ENCODE data around the gene SERP2. TPM values are rescaled to one million over a fixed set of nuclear protein-coding genes. Genes with fewer than 3 reads are reported as not detected.

Gene SERP2
- total RNA-seq, 1 experiment from 2014 or later: not detected

DNA sequence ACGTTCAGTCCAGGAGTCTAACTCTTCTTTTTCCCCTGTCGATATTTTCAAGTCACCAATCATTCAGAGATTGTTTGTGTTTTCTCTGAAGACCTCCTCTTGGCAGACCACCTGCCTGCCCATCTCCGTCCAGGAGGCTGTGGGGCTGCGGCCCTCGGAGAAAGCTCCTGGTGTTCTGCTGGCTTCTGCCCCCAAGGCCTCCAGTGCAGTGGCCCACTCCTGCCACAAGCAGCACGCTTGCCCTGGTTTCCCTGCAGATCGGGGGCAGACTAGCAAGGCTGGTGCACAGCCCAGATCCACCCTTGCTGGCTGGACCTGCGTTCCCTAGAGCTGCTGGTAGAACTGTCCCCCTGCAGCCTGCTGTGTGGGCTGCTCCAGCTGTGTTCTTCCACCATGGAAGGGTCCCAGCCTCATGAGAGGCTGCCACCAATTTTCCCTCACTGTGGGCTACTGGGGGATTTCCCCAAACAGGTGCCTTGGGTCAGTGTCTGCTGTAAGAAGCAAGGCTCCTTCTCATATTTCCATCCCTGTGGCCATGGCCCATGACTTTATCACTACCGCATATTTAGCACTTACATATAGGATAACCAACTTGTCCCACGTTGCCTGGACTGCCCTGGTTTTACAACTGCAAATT is 43.6 kb upstream of the SERP2 start:
- Histone ChIP-seq H3K4me1 (ENCODE audit: control insufficient read depth in 1 of 2, insufficient read depth in 2 of 2, low read length in 2 of 2) (peaks cover 7 to 17% of the 10 kb centered on the region in 2 experiments; a peak in 3 of 4 replicates), H3K27me3 (ENCODE audit: insufficient read depth, low read length) (no peaks in the 10 kb centered on the region), H3K4me2 (ENCODE audit: low read length) (no peak overlapping the region), H4K20me1 (ENCODE audit: insufficient read depth) (no peaks in the 10 kb centered on the region), H3K79me2 (ENCODE audit: insufficient read depth, low read length) (no peaks in the 10 kb centered on the region), H3K9me2 (ENCODE audit: insufficient read depth) (no peaks in the 10 kb centered on the region), H2AFZ (ENCODE audit: low read depth, low read length, poor library complexity, severe bottlenecking) (no peak overlapping the region), H3K36me3 (ENCODE audit: control insufficient read depth in 1 of 2, insufficient read depth in 2 of 2, low read length in 2 of 2) (no peaks in the 10 kb centered on the region), H3K4me3 (replicated peaks in 1 of 2; ENCODE audit: low read depth in 1 of 2, low read length in 2 of 2) (no peak overlapping the region), H3K9me3 (ENCODE audit: control insufficient read depth in 1 of 2, insufficient read depth in 1 of 2, low read depth in 1 of 2, low read length in 2 of 2) (no peaks in the 10 kb centered on the region), H3K27ac (ENCODE audit: low read depth, low read length) (no peak overlapping the region), H3K9ac (ENCODE audit: low read length) (no peak overlapping the region)
- intact Hi-C loops (cut with micrococcal nuclease): no loop called here
- BruUV-seq (replicated peaks): no TSS peak
- CTCF ChIA-PET: no interaction called here
- RAD21 ChIA-PET (ENCODE audit: low non-redundant PET in 1 of 2, low total read pairs in 2 of 2, uncharacterized antibody in 2 of 2, unreplicated experiment in 2 of 2): no interaction called here
- no peak for ATAC-seq
- DNase-seq (ENCODE audit: low read depth, low spot score): no peak
- POLR2A ChIA-PET: no interaction called here
- TF ChIP-seq, protein P1, sequence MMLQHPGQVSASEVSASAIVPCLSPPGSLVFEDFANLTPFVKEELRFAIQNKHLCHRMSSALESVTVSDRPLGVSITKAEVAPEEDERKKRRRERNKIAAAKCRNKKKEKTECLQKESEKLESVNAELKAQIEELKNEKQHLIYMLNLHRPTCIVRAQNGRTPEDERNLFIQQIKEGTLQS (IDR thresholded peaks at IDR 0.05): no peak
- TF ChIP-seq FOSL1 (IDR thresholded peaks at IDR 0.05; ENCODE audit: low read depth) (no peak), SRF (IDR thresholded peaks at IDR 0.05; ENCODE audit: low read depth) (no peak), JUND (IDR thresholded peaks at IDR 0.05) (no peak), CBX3 (IDR thresholded peaks at IDR 0.05; ENCODE audit: low read depth) (no peak), EZH2 (IDR thresholded peaks at IDR 0.05) (no peak)
- TF ChIP-seq, protein P2, sequence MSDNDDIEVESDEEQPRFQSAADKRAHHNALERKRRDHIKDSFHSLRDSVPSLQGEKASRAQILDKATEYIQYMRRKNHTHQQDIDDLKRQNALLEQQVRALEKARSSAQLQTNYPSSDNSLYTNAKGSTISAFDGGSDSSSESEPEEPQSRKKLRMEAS (IDR thresholded peaks at IDR 0.05): no peak
- TF ChIP-seq, protein P3, sequence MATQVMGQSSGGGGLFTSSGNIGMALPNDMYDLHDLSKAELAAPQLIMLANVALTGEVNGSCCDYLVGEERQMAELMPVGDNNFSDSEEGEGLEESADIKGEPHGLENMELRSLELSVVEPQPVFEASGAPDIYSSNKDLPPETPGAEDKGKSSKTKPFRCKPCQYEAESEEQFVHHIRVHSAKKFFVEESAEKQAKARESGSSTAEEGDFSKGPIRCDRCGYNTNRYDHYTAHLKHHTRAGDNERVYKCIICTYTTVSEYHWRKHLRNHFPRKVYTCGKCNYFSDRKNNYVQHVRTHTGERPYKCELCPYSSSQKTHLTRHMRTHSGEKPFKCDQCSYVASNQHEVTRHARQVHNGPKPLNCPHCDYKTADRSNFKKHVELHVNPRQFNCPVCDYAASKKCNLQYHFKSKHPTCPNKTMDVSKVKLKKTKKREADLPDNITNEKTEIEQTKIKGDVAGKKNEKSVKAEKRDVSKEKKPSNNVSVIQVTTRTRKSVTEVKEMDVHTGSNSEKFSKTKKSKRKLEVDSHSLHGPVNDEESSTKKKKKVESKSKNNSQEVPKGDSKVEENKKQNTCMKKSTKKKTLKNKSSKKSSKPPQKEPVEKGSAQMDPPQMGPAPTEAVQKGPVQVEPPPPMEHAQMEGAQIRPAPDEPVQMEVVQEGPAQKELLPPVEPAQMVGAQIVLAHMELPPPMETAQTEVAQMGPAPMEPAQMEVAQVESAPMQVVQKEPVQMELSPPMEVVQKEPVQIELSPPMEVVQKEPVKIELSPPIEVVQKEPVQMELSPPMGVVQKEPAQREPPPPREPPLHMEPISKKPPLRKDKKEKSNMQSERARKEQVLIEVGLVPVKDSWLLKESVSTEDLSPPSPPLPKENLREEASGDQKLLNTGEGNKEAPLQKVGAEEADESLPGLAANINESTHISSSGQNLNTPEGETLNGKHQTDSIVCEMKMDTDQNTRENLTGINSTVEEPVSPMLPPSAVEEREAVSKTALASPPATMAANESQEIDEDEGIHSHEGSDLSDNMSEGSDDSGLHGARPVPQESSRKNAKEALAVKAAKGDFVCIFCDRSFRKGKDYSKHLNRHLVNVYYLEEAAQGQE (IDR thresholded peaks at IDR 0.05; ENCODE audit: low read depth): no peak

Measured in HCT116 (cell line).